Neural cell (in vitro differentiated cells): ENCODE measurements around the gene PFKP. TPM values are rescaled to one million over a fixed set of nuclear protein-coding genes. Genes with fewer than 3 reads are reported as not detected.

Experiments used
- H2AFZ ChIP-seq: fragments of 200-600, 300-800 bp; sonication (generic), shearing (Covaris generic); 2 replicates; pipeline ENCODE4 v1.6.0; 2014; ENCODE audit warnings: low read depth, mild to moderate bottlenecking, antibody characterized with exemption, low read length, moderate library complexity
- H3F3A ChIP-seq: fragments of 200-600 bp; shearing (Covaris generic); 2 replicates; pipeline ENCODE4 v1.6.1; 2016; ENCODE audit warnings: mild to moderate bottlenecking, moderate library complexity, mixed read lengths, antibody characterized with exemption, low read length; ENCODE audit not compliant: insufficient read depth, poor library complexity, severe bottlenecking
- H3K27ac ChIP-seq: fragments of 200-600, 300-800 bp; sonication (generic), shearing (Covaris generic); 2 replicates; pipeline ENCODE4 v1.5.1; 2014; ENCODE audit warnings: mild to moderate bottlenecking, low read length, moderate library complexity
- H3K27me3 ChIP-seq: fragments of 300-800, 200-600 bp; sonication (generic), shearing (Covaris generic); 2 replicates; pipeline ENCODE4 v1.6.0; 2014; ENCODE audit warnings: mild to moderate bottlenecking, low read depth, low read length, moderate library complexity; ENCODE audit not compliant: insufficient read depth
- H3K36me3 ChIP-seq: fragments of 300-800, 200-600 bp; sonication (generic), shearing (Covaris generic); 2 replicates; pipeline ENCODE4 v1.5.1; 2014; ENCODE audit warnings: mild to moderate bottlenecking, antibody characterized with exemption, low read length, moderate library complexity; ENCODE audit not compliant: insufficient read depth
- H3K4me2 ChIP-seq: fragments of 300-800, 200-600 bp; sonication (generic), shearing (Covaris generic); 2 replicates; pipeline ENCODE4 v1.6.0; 2014; ENCODE audit warnings: mild to moderate bottlenecking, low read length
- H3K4me3 ChIP-seq: fragments of 300-800, 200-600 bp; sonication (generic), shearing (Covaris generic); 2 replicates; pipeline ENCODE4 v1.5.1; 2014; ENCODE audit warnings: mild to moderate bottlenecking, low read length, moderate library complexity
- H3K79me2 ChIP-seq: fragments of 200-600 bp; shearing (Covaris generic); replicated peaks from 2 replicates; pipeline ENCODE4 v1.6.0; 2014; ENCODE audit warnings: mild to moderate bottlenecking, low read length, moderate library complexity; ENCODE audit not compliant: insufficient read depth
- H3K9ac ChIP-seq: fragments of 300-800, 200-600 bp; sonication (generic), shearing (Covaris generic); 2 replicates; pipeline ENCODE4 v1.6.1; 2016; ENCODE audit warnings: mild to moderate bottlenecking, low read length, mixed read lengths
- H3K9me2 ChIP-seq: fragments of 200-600 bp; shearing (Covaris generic); 2 replicates; pipeline ENCODE4 v1.6.1; 2016; ENCODE audit warnings: mild to moderate bottlenecking, low read length, mixed read lengths; ENCODE audit not compliant: insufficient read depth
- H3K9me3 ChIP-seq: fragments of 200-600, 300-800 bp; sonication (generic), shearing (Covaris generic); 2 replicates; pipeline ENCODE4 v1.6.1; 2016; ENCODE audit warnings: mild to moderate bottlenecking, mixed run types, low read length, moderate library complexity, mixed read lengths
- H4K20me1 ChIP-seq: fragments of 200-600 bp; shearing (Covaris generic); 2 replicates; pipeline ENCODE4 v1.6.1; 2016; ENCODE audit warnings: mild to moderate bottlenecking, mixed run types; ENCODE audit not compliant: insufficient read depth
- CTCF ChIP-seq: fragments of 450-650 bp; IDR thresholded peaks from 2 replicates; pipeline ENCODE4 v1.5.1; 2014; ENCODE audit warnings: antibody characterized with exemption, mild to moderate bottlenecking, moderate library complexity; ENCODE audit not compliant: poor library complexity, severe bottlenecking
- EP300 ChIP-seq: fragments of 450-650 bp; conservative IDR thresholded peaks from 2 replicates; pipeline ENCODE4 v1.6.1; 2014; ENCODE audit warnings: antibody characterized with exemption, mild to moderate bottlenecking, moderate library complexity; ENCODE audit not compliant: poor library complexity, severe bottlenecking
- EZH2 ChIP-seq: fragments of 200-600, 300-800 bp; shearing (Covaris generic), sonication (generic); IDR thresholded peaks from 2 replicates; pipeline ENCODE4 v1.6.1; 2014; ENCODE audit warnings: antibody characterized with exemption, low read length, borderline replicate concordance, mild to moderate bottlenecking; ENCODE audit not compliant: insufficient read depth, poor library complexity, severe bottlenecking
- MXI1 ChIP-seq: fragments of 450-650 bp; conservative IDR thresholded peaks from 2 replicates; pipeline ENCODE4 v1.6.1; 2014; ENCODE audit warnings: antibody characterized with exemption, mild to moderate bottlenecking; ENCODE audit not compliant: poor library complexity, severe bottlenecking
- POLR2AphosphoS5 ChIP-seq: IDR thresholded peaks from 2 replicates; pipeline ENCODE4 v1.6.1; 2012
- RAD21 ChIP-seq: fragments of 450-650 bp; conservative IDR thresholded peaks from 2 replicates; pipeline ENCODE4 v1.6.1; 2014; ENCODE audit warnings: antibody characterized with exemption, mild to moderate bottlenecking, moderate library complexity
- REST ChIP-seq: IDR thresholded peaks from 2 replicates; pipeline ENCODE4 v1.6.1; 2012; ENCODE audit warnings: borderline replicate concordance
- SMC3 ChIP-seq: fragments of 450-650 bp; conservative IDR thresholded peaks from 2 replicates; pipeline ENCODE4 v1.6.1; 2014; ENCODE audit warnings: antibody characterized with exemption, mild to moderate bottlenecking, moderate library complexity; ENCODE audit not compliant: poor library complexity
- TAF1 ChIP-seq: IDR thresholded peaks from 2 replicates; pipeline ENCODE4 v1.6.1; 2012; ENCODE audit warnings: low read depth
- polyA plus RNA-seq: library from polyadenylated mRNA; depleted of rRNA; stranded (reverse); fragments of >200 nt; gene quantifications from 2 replicates; pipeline ENCODE4 v1.2.3, GENCODE V29; 2014

Gene PFKP
- polyA plus RNA-seq, 1 donor from 2014 or later, result 27.9 TPM

GRCh38 chr10:3106928-3107425, 39.6 kb downstream of the PFKP start:
- Histone ChIP-seq H4K20me1 (no peaks in the 10 kb centered on the region), H3K27ac (no peak overlapping the region), H2AFZ (no peak overlapping the region), H3K4me3 (no peak overlapping the region), H3K9me3 (no peaks in the 10 kb centered on the region), H3K79me2 (no peaks in the 10 kb centered on the region), H3K9ac (no peak overlapping the region), H3F3A (no peaks in the 10 kb centered on the region), H3K9me2 (no peaks in the 10 kb centered on the region), H3K27me3 (no peaks in the 10 kb centered on the region), H3K36me3 (no peaks in the 10 kb centered on the region), H3K4me2 (no peak overlapping the region)
- TF ChIP-seq EZH2 (no peak), SMC3 (no peak), CTCF (no peak), POLR2AphosphoS5 (no peak), REST (no peak), TAF1 (no peak), RAD21 (no peak), EP300 (no peak), MXI1 (no peak)

- Histone ChIP-seq H3K27me3 (no peaks in the 10 kb centered on the region), H3F3A (no peaks in the 10 kb centered on the region), H3K4me3 (no peak overlapping the region), H2AFZ (no peak overlapping the region), H3K4me2 (no peak overlapping the region), H3K9me3 (no peaks in the 10 kb centered on the region), H3K36me3 (no peaks in the 10 kb centered on the region), H3K9me2 (no peaks in the 10 kb centered on the region), H4K20me1 (no peaks in the 10 kb centered on the region), H3K79me2 (no peaks in the 10 kb centered on the region), H3K9ac (no peak overlapping the region), H3K27ac (no peak overlapping the region)
- TF ChIP-seq POLR2AphosphoS5, result no peak
- no peak for TF ChIP-seq REST
- no peak for TF ChIP-seq EZH2
- no peak for TF ChIP-seq EP300
These were observed 40.1 kb downstream of the PFKP start for GRCh38 chr10:3107426-3107961.
